HFFc6 (cell line): ENCODE data around the gene TXNRD1. TPM values are rescaled to one million over a fixed set of nuclear protein-coding genes. Genes with fewer than 3 reads are reported as not detected.

Experiments
- DNase-seq: peaks from one replicate; pipeline ENCODE4 v3.0.0-alpha.2; 2018
- H3K27ac Mint-ChIP-seq: 2 replicates; pipeline ENCODE4 v1.8.0; 2020; ENCODE audit warnings: mild to moderate bottlenecking, mixed read lengths
- H3K27me3 Mint-ChIP-seq: 2 replicates; pipeline ENCODE4 v1.8.0; 2021; ENCODE audit warnings: mild to moderate bottlenecking, moderate library complexity, mixed read lengths; ENCODE audit not compliant: insufficient read depth
- H3K36me3 Mint-ChIP-seq: 2 replicates; pipeline ENCODE4 v1.8.0; 2021; ENCODE audit warnings: low read depth, mixed read lengths
- H3K4me1 Mint-ChIP-seq: 2 replicates; pipeline ENCODE4 v1.8.0; 2020; ENCODE audit warnings: low read depth, mixed read lengths
- H3K4me3 Mint-ChIP-seq: 2 replicates; pipeline ENCODE4 v1.8.0; 2020; ENCODE audit warnings: mild to moderate bottlenecking, moderate library complexity, mixed read lengths
- H3K9me3 Mint-ChIP-seq: 2 replicates; pipeline ENCODE4 v1.8.0; 2020; ENCODE audit warnings: mild to moderate bottlenecking, mixed read lengths
- CTCF ChIP-seq: fragments of 200-600 bp; sonication (generic); IDR thresholded peaks from 2 replicates; pipeline ENCODE4 v1.5.0; 2021; ENCODE audit warnings: antibody characterized with exemption, mild to moderate bottlenecking
- total RNA-seq, 6 experiments: library from RNA; stranded (reverse); fragmentation: NEBNext Ultra II Directional; extraction: Animal tissue kit (Norgen Biotek cat#: 25700); gene quantifications; 2 replicates in 1 of 6; 3 replicates in 5 of 6; pipeline ENCODE4 v1.2.3, GENCODE V29; 2021

Gene TXNRD1
- total RNA-seq, 6 experiments from 2014 or later: 468 to 851 (median 784) TPM

GRCh38 chr12:104243971-104244370 lies 28.4 kb downstream of the TXNRD1 start:
- TF ChIP-seq CTCF: no peak
- Mint-ChIP-seq H3K36me3 (no peaks in the 10 kb centered on the region), H3K27ac (no peak overlapping the region), H3K27me3 (no peaks in the 10 kb centered on the region), H3K4me3 (no peak overlapping the region; the same call in 1 of the 2 replicates), H3K4me1 (peaks cover 15% of the 10 kb centered on the region), H3K9me3 (no peaks in the 10 kb centered on the region)
- no peak for DNase-seq

DNA sequence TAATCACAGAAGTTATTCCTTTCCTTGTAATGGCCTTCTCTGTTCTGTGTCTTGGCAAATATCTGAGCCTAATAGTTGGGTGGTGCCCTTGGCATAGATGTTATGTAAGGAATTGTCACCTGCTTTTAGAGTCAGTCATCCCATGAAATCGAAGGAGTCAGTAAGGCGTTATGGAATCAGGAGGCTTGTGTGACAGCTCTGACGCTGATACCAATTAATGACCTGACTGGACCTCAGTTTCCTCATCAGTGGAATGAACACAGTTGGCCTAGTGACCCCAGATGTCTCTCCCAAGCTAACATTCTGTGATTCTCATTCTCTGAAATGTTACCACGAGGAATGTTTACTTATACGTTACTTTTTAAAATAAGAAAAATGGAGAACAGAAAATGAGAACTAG lies 32.1 kb downstream of the TXNRD1 start:
- Mint-ChIP-seq H3K9me3 (no peaks in the 10 kb centered on the region), H3K36me3 (no peaks in the 10 kb centered on the region), H3K27ac (no peak overlapping the region), H3K4me1 (peaks cover 30% of the 10 kb centered on the region), H3K27me3 (no peaks in the 10 kb centered on the region), H3K4me3 (no peak overlapping the region)
- no peak for TF ChIP-seq CTCF
- no peak for DNase-seq

GRCh38 chr12:104248444-104248843 lies 32.9 kb downstream of the TXNRD1 start:
- Mint-ChIP-seq H3K27me3 (no peaks in the 10 kb centered on the region), H3K4me1 (peaks cover 26% of the 10 kb centered on the region), H3K36me3 (no peaks in the 10 kb centered on the region), H3K9me3 (no peaks in the 10 kb centered on the region), H3K4me3 (no peak overlapping the region), H3K27ac (no peak overlapping the region)
- no peak for TF ChIP-seq CTCF
- no peak for DNase-seq

DNA sequence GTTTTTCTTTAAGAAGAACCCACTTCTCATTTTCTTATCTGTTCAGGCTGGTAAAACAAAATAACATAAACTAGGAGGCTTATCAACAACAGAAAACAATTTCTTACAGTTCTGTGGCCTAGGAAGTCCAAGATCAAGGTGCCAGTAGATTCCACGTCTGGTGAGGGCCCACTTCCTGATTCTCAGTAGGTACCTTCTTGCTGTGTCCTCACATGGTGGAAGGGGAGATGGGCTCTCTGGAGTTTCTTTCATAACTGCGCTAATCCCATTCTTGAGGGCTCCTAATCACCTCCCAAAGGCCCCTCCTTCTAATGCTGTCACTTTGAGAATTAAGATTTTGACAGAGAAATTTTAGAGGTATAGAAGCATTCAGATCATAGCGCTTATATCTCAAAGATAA lies 33.4 kb downstream of the TXNRD1 start:
- TF ChIP-seq CTCF: no peak
- H3K27me3 Mint-ChIP-seq: no peaks in the 10 kb centered on the region
- DNase-seq: no peak
- no peaks in the 10 kb centered on the region for H3K9me3 Mint-ChIP-seq
- H3K4me3 Mint-ChIP-seq: no peak overlapping the region
- peaks cover 20% of the 10 kb centered on the region for H3K4me1 Mint-ChIP-seq
- no peaks in the 10 kb centered on the region for H3K36me3 Mint-ChIP-seq
- no peak overlapping the region for H3K27ac Mint-ChIP-seq

DNA sequence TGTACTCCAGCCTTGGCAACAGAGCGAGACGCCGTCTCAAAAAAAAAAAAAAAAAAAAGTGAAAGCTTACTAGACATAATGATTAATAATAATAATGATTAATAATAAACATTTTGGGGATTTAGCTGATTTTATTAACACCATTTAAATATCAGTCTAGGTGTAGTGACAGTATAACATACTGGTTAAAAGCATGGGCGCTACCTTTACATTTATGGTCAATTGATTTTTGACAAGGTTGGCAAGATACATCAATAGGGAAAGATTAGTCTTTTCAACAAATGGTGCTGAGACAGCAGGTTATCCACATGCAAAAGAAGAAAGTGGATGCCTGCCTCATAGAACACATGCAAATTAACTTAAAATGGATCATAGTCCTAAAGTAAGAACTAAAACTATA lies 34.3 kb downstream of the TXNRD1 start:
- TF ChIP-seq CTCF: no peak
- no peaks in the 10 kb centered on the region for H3K27me3 Mint-ChIP-seq
- H3K27ac Mint-ChIP-seq: no peak overlapping the region
- no peak overlapping the region for H3K4me3 Mint-ChIP-seq
- no peak for DNase-seq
- H3K4me1 Mint-ChIP-seq: peaks cover 14% of the 10 kb centered on the region
- no peaks in the 10 kb centered on the region for H3K36me3 Mint-ChIP-seq
- H3K9me3 Mint-ChIP-seq: no peaks in the 10 kb centered on the region
